Colonic mucosa (tissue), 4 donors: ENCODE data around the gene RFFL. TPM values are rescaled to one million over a fixed set of nuclear protein-coding genes. Genes with fewer than 3 reads are reported as not detected.

ENCODE experiments used
- DNase-seq: peaks from one replicate; pipeline ENCODE4 v3.0.0-alpha.2; 2020
- H3K27ac ChIP-seq: fragments of 200-600 bp; one replicate; pipeline ENCODE4 v1.8.0; 2021
- H3K27me3 ChIP-seq: fragments of 200-600 bp; one replicate; pipeline ENCODE4 v1.8.0; 2021
- H3K36me3 ChIP-seq: fragments of 200-600 bp; one replicate; pipeline ENCODE4 v1.8.0; 2021
- H3K4me1 ChIP-seq: fragments of 200-600 bp; one replicate; pipeline ENCODE4 v1.8.0; 2021; ENCODE audit warnings: mild to moderate bottlenecking
- H3K4me3 ChIP-seq: fragments of 200-600 bp; one replicate; pipeline ENCODE4 v1.8.0; 2021
- H3K9ac ChIP-seq, 2 donors: one replicate each; pipeline ENCODE4 v1.7.0; 2013; ENCODE audit warnings: control low read depth in 2 of 2, low read depth in 2 of 2, low read length in 2 of 2
- H3K9me3 ChIP-seq: fragments of 200-600 bp; one replicate; pipeline ENCODE4 v1.8.0; 2021
- CTCF ChIP-seq: fragments of 200-600 bp; IDR thresholded peaks from one replicate; pipeline ENCODE4 v1.8.0; 2022; ENCODE audit warnings: antibody characterized with exemption, mild to moderate bottlenecking
- intact Hi-C: fragments of 100-400 bp; cut with DNase I; formaldehyde crosslinking; loops from one replicate; pipeline ENCODE4 v1.14.1; 2022
- total RNA-seq, 2 donors: library from RNA; stranded (reverse); fragmentation: NEBNext Ultra II Directional in 1 of 2; extraction: Animal tissue kit (Norgen Biotek cat#: 25700) in 1 of 2; gene quantifications; one replicate each; pipeline ENCODE4 v1.2.1, GENCODE V29; 2021
- donor health status: healthy.
- donor health status: DM: no; HTN: no; CAD: no.
- donor health status: DM: no; HTN: no; CAD: no.

Gene RFFL
- total RNA-seq, 2 donors from 2014 or later: 48.4 to 82.5 TPM

- intact Hi-C loops: no loop called here
- Histone ChIP-seq H3K9ac (no peak overlapping the region), H3K36me3 (no peaks in the 10 kb centered on the region), H3K27ac (no peak overlapping the region), H3K9me3 (no peaks in the 10 kb centered on the region), H3K27me3 (no peaks in the 10 kb centered on the region), H3K4me1 (peaks cover 9% of the 10 kb centered on the region), H3K4me3 (no peak overlapping the region)
- TF ChIP-seq CTCF: no peak
- no peak for DNase-seq
Observed at GRCh38 chr17:35073183-35073790, 9.8 kb upstream of the RFFL start.

- TF ChIP-seq CTCF: no peak
- Histone ChIP-seq H3K27ac (no peak overlapping the region), H3K36me3 (no peaks in the 10 kb centered on the region), H3K27me3 (no peaks in the 10 kb centered on the region), H3K9ac (no peak overlapping the region), H3K4me3 (no peak overlapping the region), H3K9me3 (no peaks in the 10 kb centered on the region), H3K4me1 (peaks cover 3% of the 10 kb centered on the region)
- intact Hi-C loops: no loop called here
- DNase-seq: no peak
Observed at GRCh38 chr17:35069311-35069710, 5.8 kb upstream of the RFFL start.

- DNase-seq: no peak
- no peak for TF ChIP-seq CTCF
- Histone ChIP-seq H3K9ac (no peak overlapping the region), H3K27ac (no peak overlapping the region), H3K9me3 (no peaks in the 10 kb centered on the region), H3K36me3 (no peaks in the 10 kb centered on the region), H3K4me1 (peaks cover 7% of the 10 kb centered on the region), H3K4me3 (no peak overlapping the region), H3K27me3 (no peaks in the 10 kb centered on the region)
- intact Hi-C loops: no loop called here
Observed at GRCh38 chr17:35068249-35068648, 4.7 kb upstream of the RFFL start.

- no peaks in the 10 kb centered on the region for H3K36me3 ChIP-seq
- intact Hi-C loops: no loop called here
- TF ChIP-seq CTCF: no peak
- no peak overlapping the region for H3K4me3 ChIP-seq
- H3K4me1 ChIP-seq: peaks cover 7% of the 10 kb centered on the region
- DNase-seq: no peak
- H3K9me3 ChIP-seq: no peaks in the 10 kb centered on the region
- no peak overlapping the region for H3K9ac ChIP-seq
- no peak overlapping the region for H3K27ac ChIP-seq
- H3K27me3 ChIP-seq: no peaks in the 10 kb centered on the region
Observed at GRCh38 chr17:35065880-35066279, 2.4 kb upstream of the RFFL start.

- DNase-seq: no peak
- Histone ChIP-seq H3K4me3 (no peak overlapping the region), H3K27ac (peak overlapping the region; percentile 74), H3K9ac (no peak overlapping the region), H3K27me3 (no peaks in the 10 kb centered on the region), H3K9me3 (no peaks in the 10 kb centered on the region), H3K4me1 (peaks cover 7% of the 10 kb centered on the region), H3K36me3 (no peaks in the 10 kb centered on the region)
- intact Hi-C loops: no loop called here
- no peak for TF ChIP-seq CTCF
Observed at GRCh38 chr17:35064516-35065215, 1.2 kb upstream of the RFFL start.
